HG02938 (cell line): ENCODE results near the gene USP3.

ENCODE experiments used
- ATAC-seq: cut with Tn5 transposase; IDR thresholded peaks from one replicate; pipeline ENCODE4 v1.9.1; 2021; ENCODE audit warnings: mild to moderate bottlenecking, moderate library complexity; ENCODE audit not compliant: unreplicated experiment

Gene USP3

GRCh38 chr15:63495780-63496488 lies 8.5 kb upstream of the USP3 start:
- ATAC-seq = no peak

- ATAC-seq = no peak
Observed at GRCh38 chr15:63497642-63498467, 6.5 kb upstream of the USP3 start.

- ATAC-seq = no peak
Observed at GRCh38 chr15:63499175-63499549, 5.2 kb upstream of the USP3 start.

- ATAC-seq = no peak
Observed at GRCh38 chr15:63499611-63500010, 4.8 kb upstream of the USP3 start.

- ATAC-seq = no peak
Observed at GRCh38 chr15:63500265-63501250, 3.8 kb upstream of the USP3 start.

GRCh38 chr15:63501256-63502089 lies 2.9 kb upstream of the USP3 start:
- no peak for ATAC-seq

GRCh38 chr15:63502137-63502766 lies 2.1 kb upstream of the USP3 start:
- no peak for ATAC-seq

GRCh38 chr15:63502843-63503738 lies 1.3 kb upstream of the USP3 start:
- ATAC-seq = peak; percentile 53

- peak; percentile 12 for ATAC-seq
Observed at GRCh38 chr15:63503739-63504246, 600 bp upstream of the USP3 start.

- ATAC-seq = no peak
Observed at GRCh38 chr15:63504979-63505841, 817 bp downstream of the USP3 start.

- no peak for ATAC-seq
Observed at GRCh38 chr15:63505842-63506222, 1.4 kb downstream of the USP3 start.

- ATAC-seq = no peak
Observed at GRCh38 chr15:63506537-63507035, 2.2 kb downstream of the USP3 start.

GRCh38 chr15:63507878-63508818 lies 3.8 kb downstream of the USP3 start:
- no peak for ATAC-seq

GRCh38 chr15:63509056-63509954 lies 4.9 kb downstream of the USP3 start:
- ATAC-seq = no peak
